ENCODE measurements around the gene STOM. TPM values are rescaled to one million over a fixed set of nuclear protein-coding genes. Genes with fewer than 3 reads are reported as not detected.

STOM gene
- total RNA-seq, 2 experiments from 2014 or later: 34.7 to 44.5 TPM

GRCh38 chr9:121358751-121359150 is 11.3 kb downstream of the STOM start:
- peak overlapping the region; percentile 7 for H3K4me3 Mint-ChIP-seq
- H3K36me3 Mint-ChIP-seq (ENCODE audit: low read depth): peaks cover 8% of the 10 kb centered on the region
- ChIA-PET POLR2A (no interaction called here), CTCF (interaction anchor here (1.2 to 1.7 kb wide), 2 partner anchors 39 to 41 kb away, joined by 5 to 7 read pairs; no protein-coding TSS in a partner anchor)
- intact Hi-C loops (cut with DNase I, micrococcal nuclease): no loop called here
- DNase-seq (no peak), ATAC-seq (peak; percentile 34)
- peaks cover 49% of the 10 kb centered on the region for H3K4me1 Mint-ChIP-seq
- no peaks in the 10 kb centered on the region for H3K27me3 Mint-ChIP-seq
- H3K27ac Mint-ChIP-seq: peak overlapping the region; percentile 64
- H3K9me3 Mint-ChIP-seq (ENCODE audit: low read depth): no peaks in the 10 kb centered on the region

GRCh38 chr9:121357011-121357410 is 13.0 kb downstream of the STOM start:
- Mint-ChIP-seq H3K4me1 (peaks cover 50% of the 10 kb centered on the region), H3K36me3 (ENCODE audit: low read depth) (peaks cover 18% of the 10 kb centered on the region), H3K27ac (no peak overlapping the region), H3K4me3 (peak overlapping the region; percentile 23), H3K9me3 (ENCODE audit: low read depth) (no peaks in the 10 kb centered on the region), H3K27me3 (no peaks in the 10 kb centered on the region)
- DNase-seq (no peak), ATAC-seq (no peak)
- intact Hi-C loops (cut with DNase I, micrococcal nuclease): no loop called here
- CTCF ChIA-PET: interaction anchor here (0.6 to 1.8 kb wide), 4 partner anchors 9 to 193 kb away, joined by 3 to 6 read pairs (median 4); no protein-coding TSS in a partner anchor
- POLR2A ChIA-PET: no interaction called here

- peaks cover 55% of the 10 kb centered on the region for H3K4me1 Mint-ChIP-seq
- H3K27me3 Mint-ChIP-seq: no peaks in the 10 kb centered on the region
- no peaks in the 10 kb centered on the region for H3K9me3 Mint-ChIP-seq (ENCODE audit: low read depth)
- ChIA-PET POLR2A (no interaction called here), CTCF (interaction anchor here (1.1 kb wide), 1 partner anchor 16 kb away, joined by 3 read pairs; no protein-coding TSS in a partner anchor)
- H3K27ac Mint-ChIP-seq: no peak overlapping the region
- peaks cover 29% of the 10 kb centered on the region for H3K36me3 Mint-ChIP-seq (ENCODE audit: low read depth)
- intact Hi-C loops (cut with DNase I, micrococcal nuclease): no loop called here
- H3K4me3 Mint-ChIP-seq: no peak overlapping the region
- ATAC-seq (no peak), DNase-seq (no peak)
Measured at GRCh38 chr9:121354762-121355161, 15.3 kb downstream of the STOM start.

- POLR2A ChIA-PET: interaction anchor here (0.7 kb wide), 1 partner anchor 423 kb away, joined by 3 read pairs; no protein-coding TSS in a partner anchor
Measured at GRCh38 chr9:121354141-121354540, 15.9 kb downstream of the STOM start.

GRCh38 chr9:121353241-121354061 is 16.6 kb downstream of the STOM start:
- ChIA-PET POLR2A (interaction anchor here (0.7 kb wide), 1 partner anchor 422 kb away, joined by 3 read pairs; no protein-coding TSS in a partner anchor), CTCF (interaction anchor here (0.9 to 1.3 kb wide), 4 partner anchors 10 to 140 kb away, joined by 3 to 7 read pairs (median 4); no protein-coding TSS in a partner anchor)
- no peaks in the 10 kb centered on the region for H3K27me3 Mint-ChIP-seq
- peak; percentile 95 for ATAC-seq
- peaks cover 31% of the 10 kb centered on the region for H3K36me3 Mint-ChIP-seq (ENCODE audit: low read depth)
- H3K4me3 Mint-ChIP-seq: no peak overlapping the region
- intact Hi-C loops (cut with DNase I, micrococcal nuclease): loop anchor here (1.0 kb wide), 2 partner anchors 16 to 17 kb away; partner anchors contain the start of gene STOM (in 1 of the 2)
- peak; percentile 69 for DNase-seq
- peaks cover 44% of the 10 kb centered on the region for H3K4me1 Mint-ChIP-seq
- H3K9me3 Mint-ChIP-seq (ENCODE audit: low read depth): no peaks in the 10 kb centered on the region
- H3K27ac Mint-ChIP-seq: peak overlapping the region; percentile 74

More at GRCh38 chr9:121354141-121354540, 15.9 kb downstream of the STOM start:
- Mint-ChIP-seq H3K36me3 (ENCODE audit: low read depth) (peaks cover 31% of the 10 kb centered on the region), H3K4me3 (no peak overlapping the region), H3K9me3 (ENCODE audit: low read depth) (no peaks in the 10 kb centered on the region), H3K4me1 (peaks cover 50% of the 10 kb centered on the region), H3K27ac (peak overlapping the region; percentile 74), H3K27me3 (no peaks in the 10 kb centered on the region)
- ATAC-seq (peak; percentile 9), DNase-seq (no peak)
- CTCF ChIA-PET: interaction anchor here (0.9 to 1.3 kb wide), 3 partner anchors 11 to 34 kb away, joined by 3 to 7 read pairs (median 4); no protein-coding TSS in a partner anchor
- intact Hi-C loops (cut with DNase I, micrococcal nuclease): no loop called here

- ChIA-PET CTCF (interaction anchor here (0.6 to 2.1 kb wide), 4 partner anchors 9 to 74 kb away, joined by 3 to 9 read pairs (median 4); no protein-coding TSS in a partner anchor), POLR2A (no interaction called here)
- DNase-seq: peak; percentile 33
- Mint-ChIP-seq H3K9me3 (ENCODE audit: low read depth) (no peaks in the 10 kb centered on the region), H3K27me3 (no peaks in the 10 kb centered on the region), H3K27ac (no peak overlapping the region), H3K4me1 (peaks cover 27% of the 10 kb centered on the region), H3K36me3 (ENCODE audit: low read depth) (peaks cover 33% of the 10 kb centered on the region), H3K4me3 (no peak overlapping the region)
- intact Hi-C loops (cut with DNase I, micrococcal nuclease): no loop called here
- ATAC-seq: no peak
Measured at GRCh38 chr9:121350993-121351561, 19.0 kb downstream of the STOM start.

- ChIA-PET CTCF (interaction anchor here (0.9 to 2.1 kb wide), 3 partner anchors 30 to 73 kb away, joined by 4 to 9 read pairs (median 4); no protein-coding TSS in a partner anchor), POLR2A (interaction anchor here (0.6 kb wide), 1 partner anchor 8 kb away, joined by 5 read pairs; no protein-coding TSS in a partner anchor)
- no peak for DNase-seq
- Mint-ChIP-seq H3K4me1 (peaks cover 21% of the 10 kb centered on the region), H3K27ac (no peak overlapping the region), H3K27me3 (no peaks in the 10 kb centered on the region), H3K4me3 (no peak overlapping the region), H3K9me3 (ENCODE audit: low read depth) (no peaks in the 10 kb centered on the region), H3K36me3 (ENCODE audit: low read depth) (peaks cover 30% of the 10 kb centered on the region)
- ATAC-seq: no peak
- intact Hi-C loops (cut with DNase I, micrococcal nuclease): no loop called here
Measured at GRCh38 chr9:121350036-121350435, 20.0 kb downstream of the STOM start.

- intact Hi-C loops (cut with DNase I, micrococcal nuclease): no loop called here
- H3K27ac Mint-ChIP-seq: no peak overlapping the region
- ChIA-PET CTCF (interaction anchor here (1.0 to 1.1 kb wide), 2 partner anchors 22 to 27 kb away, joined by 3 read pairs; no protein-coding TSS in a partner anchor), POLR2A (no interaction called here)
- no peaks in the 10 kb centered on the region for H3K9me3 Mint-ChIP-seq (ENCODE audit: low read depth)
- DNase-seq (no peak), ATAC-seq (no peak)
- no peak overlapping the region for H3K4me3 Mint-ChIP-seq
- peaks cover 27% of the 10 kb centered on the region for H3K36me3 Mint-ChIP-seq (ENCODE audit: low read depth)
- no peaks in the 10 kb centered on the region for H3K27me3 Mint-ChIP-seq
- H3K4me1 Mint-ChIP-seq: peaks cover 18% of the 10 kb centered on the region
Measured at GRCh38 chr9:121349009-121349408, 21.0 kb downstream of the STOM start.

GRCh38 chr9:121348221-121348620 is 21.8 kb downstream of the STOM start:
- Mint-ChIP-seq H3K27me3 (no peaks in the 10 kb centered on the region), H3K27ac (no peak overlapping the region), H3K9me3 (ENCODE audit: low read depth) (no peaks in the 10 kb centered on the region), H3K4me3 (no peak overlapping the region), H3K4me1 (peaks cover 11% of the 10 kb centered on the region), H3K36me3 (ENCODE audit: low read depth) (peaks cover 20% of the 10 kb centered on the region)
- CTCF ChIA-PET: interaction anchor here (0.9 to 1.1 kb wide), 2 partner anchors 21 to 28 kb away, joined by 3 read pairs; no protein-coding TSS in a partner anchor
- ATAC-seq: no peak
- intact Hi-C loops (cut with DNase I, micrococcal nuclease): no loop called here
- POLR2A ChIA-PET: no interaction called here
- no peak for DNase-seq

GRCh38 chr9:121345070-121345469 is 25.0 kb downstream of the STOM start:
- peaks cover 4% of the 10 kb centered on the region for H3K36me3 Mint-ChIP-seq (ENCODE audit: low read depth)
- ChIA-PET POLR2A (no interaction called here), CTCF (interaction anchor here (0.7 to 2.6 kb wide), 3 partner anchors 25 to 55 kb away, joined by 3 to 22 read pairs (median 6); no protein-coding TSS in a partner anchor)

GRCh38 chr9:121344184-121344583 is 25.9 kb downstream of the STOM start:
- H3K27ac Mint-ChIP-seq: no peak overlapping the region
- no peaks in the 10 kb centered on the region for H3K27me3 Mint-ChIP-seq
- DNase-seq (no peak), ATAC-seq (no peak)
- H3K9me3 Mint-ChIP-seq (ENCODE audit: low read depth): no peaks in the 10 kb centered on the region
- ChIA-PET CTCF (interaction anchor here (0.7 to 2.6 kb wide), 5 partner anchors 9 to 56 kb away, joined by 3 to 22 read pairs (median 4); no protein-coding TSS in a partner anchor), POLR2A (no interaction called here)
- peaks cover 2% of the 10 kb centered on the region for H3K4me1 Mint-ChIP-seq
- peaks cover 2% of the 10 kb centered on the region for H3K36me3 Mint-ChIP-seq (ENCODE audit: low read depth)
- intact Hi-C loops (cut with DNase I, micrococcal nuclease): no loop called here
- no peak overlapping the region for H3K4me3 Mint-ChIP-seq

More at GRCh38 chr9:121345070-121345469, 25.0 kb downstream of the STOM start:
- peaks cover 2% of the 10 kb centered on the region for H3K4me1 Mint-ChIP-seq
- no peak overlapping the region for H3K27ac Mint-ChIP-seq
- intact Hi-C loops (cut with DNase I, micrococcal nuclease): no loop called here
- no peaks in the 10 kb centered on the region for H3K27me3 Mint-ChIP-seq
- H3K9me3 Mint-ChIP-seq (ENCODE audit: low read depth): no peaks in the 10 kb centered on the region
- H3K4me3 Mint-ChIP-seq: no peak overlapping the region
- DNase-seq (no peak), ATAC-seq (no peak)

Data from activated CD4-positive, alpha-beta T cell treated with anti-CD3 and anti-CD28 coated beads for 36 hours (primary cell).